IMR-90 (cell line): Measurements from ENCODE around the gene TIMELESS.

Experiments used
- CEBPB ChIP-seq: IDR thresholded peaks from 2 replicates; pipeline ENCODE4 v1.6.1; 2012; ENCODE audit warnings: low read depth, low read length, improper control_type of control experiment
- CHD1 ChIP-seq: IDR thresholded peaks from 2 replicates; pipeline ENCODE4 v1.6.1; 2012; ENCODE audit warnings: low read depth, low read length, improper control_type of control experiment
- MAFK ChIP-seq: IDR thresholded peaks from 2 replicates; pipeline ENCODE4 v1.6.1; 2012; ENCODE audit warnings: low read depth, low read length, improper control_type of control experiment
- MXI1 ChIP-seq: IDR thresholded peaks from 2 replicates; pipeline ENCODE4 v1.6.1; 2012; ENCODE audit warnings: low read depth, mild to moderate bottlenecking, low read length, moderate library complexity, borderline replicate concordance
- POLR2A ChIP-seq: IDR thresholded peaks from 2 replicates; pipeline ENCODE4 v1.6.1; 2012; ENCODE audit warnings: mild to moderate bottlenecking, low read depth, low read length
- RAD21 ChIP-seq: IDR thresholded peaks from 2 replicates; pipeline ENCODE4 v1.6.1; 2012; ENCODE audit warnings: low read length, improper control_type of control experiment
- RCOR1 ChIP-seq: IDR thresholded peaks from 2 replicates; pipeline ENCODE4 v1.6.1; 2012; ENCODE audit warnings: mild to moderate bottlenecking, low read length, improper control_type of control experiment; ENCODE audit not compliant: insufficient replicate concordance
- SMC3 ChIP-seq: fragments of 150-350 bp; IDR thresholded peaks from 2 replicates; pipeline ENCODE4 v1.6.1; 2016; ENCODE audit warnings: low read depth, mild to moderate bottlenecking, antibody characterized with exemption, low read length, moderate library complexity
- TF ChIP-seq, protein P1 (sequence below): conservative IDR thresholded peaks from 2 replicates; pipeline ENCODE4 v1.5.1; 2012; ENCODE audit warnings: mild to moderate bottlenecking, low read depth, low read length, improper control_type of control experiment

DNA sequence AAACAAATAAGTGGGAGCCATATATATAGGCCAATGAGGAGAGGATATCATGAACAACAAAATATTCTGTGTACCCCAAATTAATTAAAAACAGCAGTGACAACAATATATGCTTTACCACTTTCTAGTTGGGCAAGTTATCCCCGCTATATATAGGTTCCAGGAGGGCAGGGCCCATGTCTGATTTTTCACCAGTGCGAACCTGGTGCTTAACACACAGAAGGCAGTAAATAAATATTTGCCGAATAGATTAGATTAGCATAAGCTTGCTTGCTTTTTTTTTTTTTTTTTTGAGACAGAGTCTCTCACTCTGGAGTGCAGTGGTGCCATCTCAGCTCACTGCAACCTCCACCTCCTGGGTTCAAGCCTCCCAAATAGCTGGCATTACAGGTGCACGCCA lies 8.6 kb upstream of the TIMELESS start:
- TF ChIP-seq, protein P1, sequence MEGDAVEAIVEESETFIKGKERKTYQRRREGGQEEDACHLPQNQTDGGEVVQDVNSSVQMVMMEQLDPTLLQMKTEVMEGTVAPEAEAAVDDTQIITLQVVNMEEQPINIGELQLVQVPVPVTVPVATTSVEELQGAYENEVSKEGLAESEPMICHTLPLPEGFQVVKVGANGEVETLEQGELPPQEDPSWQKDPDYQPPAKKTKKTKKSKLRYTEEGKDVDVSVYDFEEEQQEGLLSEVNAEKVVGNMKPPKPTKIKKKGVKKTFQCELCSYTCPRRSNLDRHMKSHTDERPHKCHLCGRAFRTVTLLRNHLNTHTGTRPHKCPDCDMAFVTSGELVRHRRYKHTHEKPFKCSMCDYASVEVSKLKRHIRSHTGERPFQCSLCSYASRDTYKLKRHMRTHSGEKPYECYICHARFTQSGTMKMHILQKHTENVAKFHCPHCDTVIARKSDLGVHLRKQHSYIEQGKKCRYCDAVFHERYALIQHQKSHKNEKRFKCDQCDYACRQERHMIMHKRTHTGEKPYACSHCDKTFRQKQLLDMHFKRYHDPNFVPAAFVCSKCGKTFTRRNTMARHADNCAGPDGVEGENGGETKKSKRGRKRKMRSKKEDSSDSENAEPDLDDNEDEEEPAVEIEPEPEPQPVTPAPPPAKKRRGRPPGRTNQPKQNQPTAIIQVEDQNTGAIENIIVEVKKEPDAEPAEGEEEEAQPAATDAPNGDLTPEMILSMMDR: no peak
- TF ChIP-seq MAFK: no peak
- TF ChIP-seq RCOR1: no peak
- no peak for TF ChIP-seq MXI1
- no peak for TF ChIP-seq RAD21
- TF ChIP-seq CHD1: no peak
- TF ChIP-seq SMC3: no peak
- no peak for TF ChIP-seq POLR2A
- TF ChIP-seq CEBPB: no peak
